Measurements from ENCODE around the gene SEM1. TPM values are rescaled to one million over a fixed set of nuclear protein-coding genes. Genes with fewer than 3 reads are reported as not detected.
"Not testable (repeated sequence)": the region's sequence is repeated elsewhere in the genome, so short reads cannot be mapped to it uniquely, and the experiment has no call there.

The SEM1 gene
- total RNA-seq, 1 experiment from 2014 or later, result 45.8 TPM

- H3K4me1 ChIP-seq (ENCODE audit: low read length), result no peaks in the 10 kb centered on the region
- no peak overlapping the region for H3K9ac ChIP-seq (ENCODE audit: low read length)
- no peaks in the 10 kb centered on the region for H3K9me3 ChIP-seq (ENCODE audit: low read length)
- no peaks in the 10 kb centered on the region; the same call in 1 of the 2 replicates for H3K27me3 ChIP-seq (ENCODE audit: low read length)
- no peak overlapping the region for H3K27ac ChIP-seq (ENCODE audit: low read length)
- no peaks in the 10 kb centered on the region for H3K36me3 ChIP-seq (ENCODE audit: insufficient read depth, low read length)
- H3K79me2 ChIP-seq (ENCODE audit: low read length), result no peaks in the 10 kb centered on the region
- no peaks in the 10 kb centered on the region for H3K9me2 ChIP-seq (replicated peaks; ENCODE audit: insufficient read depth, low read length)
- H2AFZ ChIP-seq (ENCODE audit: low read length), result no peak overlapping the region
- H3K4me3 ChIP-seq (ENCODE audit: low read length), result no peak overlapping the region
- H4K20me1 ChIP-seq (ENCODE audit: insufficient read depth, low read depth, low read length), result no peaks in the 10 kb centered on the region
- no peak overlapping the region for H3K4me2 ChIP-seq (ENCODE audit: low read depth, low read length, poor library complexity, severe bottlenecking)
- no peak for DNase-seq
Observed at GRCh38 chr7:96734343-96734742, 24.7 kb upstream of the SEM1 start.

DNA sequence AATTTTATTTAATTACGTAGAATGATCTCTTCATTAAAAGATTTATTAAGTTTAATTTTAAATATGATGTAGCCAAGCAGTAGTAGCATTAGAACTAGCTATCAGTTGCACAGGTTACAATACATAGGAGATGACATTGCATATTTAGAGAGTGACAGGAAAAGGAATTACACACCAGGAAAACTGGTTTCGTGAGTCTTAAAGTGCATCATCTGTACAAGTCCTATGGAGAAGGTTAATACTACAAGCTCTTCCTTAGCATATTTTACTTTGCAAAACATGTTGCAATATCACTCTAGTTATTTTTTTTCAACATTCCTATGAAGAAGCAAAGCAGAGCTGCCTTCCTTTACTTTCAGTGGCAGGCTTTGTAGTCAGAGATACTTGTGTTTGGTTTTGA, 20.2 kb upstream of the SEM1 start:
- no peaks in the 10 kb centered on the region for H3K9me3 ChIP-seq (ENCODE audit: low read length)
- no peak overlapping the region for H3K4me3 ChIP-seq (ENCODE audit: low read length)
- H3K79me2 ChIP-seq (ENCODE audit: low read length), result no peaks in the 10 kb centered on the region
- H3K27ac ChIP-seq (ENCODE audit: low read length), result no peak overlapping the region
- no peaks in the 10 kb centered on the region for H3K4me1 ChIP-seq (ENCODE audit: low read length)
- H3K9me2 ChIP-seq (replicated peaks; ENCODE audit: insufficient read depth, low read length), result no peaks in the 10 kb centered on the region
- no peaks in the 10 kb centered on the region for H4K20me1 ChIP-seq (ENCODE audit: insufficient read depth, low read depth, low read length)
- no peaks in the 10 kb centered on the region for H3K36me3 ChIP-seq (ENCODE audit: insufficient read depth, low read length)
- no peak for DNase-seq
- H2AFZ ChIP-seq (ENCODE audit: low read length), result no peak overlapping the region
- no peak overlapping the region for H3K4me2 ChIP-seq (ENCODE audit: low read depth, low read length, poor library complexity, severe bottlenecking)
- H3K9ac ChIP-seq (ENCODE audit: low read length), result no peak overlapping the region
- H3K27me3 ChIP-seq (ENCODE audit: low read length), result no peaks in the 10 kb centered on the region; the same call in 1 of the 2 replicates

- DNase-seq, result no peak
- H3K9me3 ChIP-seq (ENCODE audit: low read length), result no peaks in the 10 kb centered on the region
- no peak overlapping the region for H3K4me3 ChIP-seq (ENCODE audit: low read length)
- H3K9ac ChIP-seq (ENCODE audit: low read length), result no peak overlapping the region
- H3K27ac ChIP-seq (ENCODE audit: low read length), result no peak overlapping the region
- no peak overlapping the region for H3K4me2 ChIP-seq (ENCODE audit: low read depth, low read length, poor library complexity, severe bottlenecking)
- no peaks in the 10 kb centered on the region for H3K79me2 ChIP-seq (ENCODE audit: low read length)
- H3K27me3 ChIP-seq (ENCODE audit: low read length), result no peaks in the 10 kb centered on the region
- no peaks in the 10 kb centered on the region for H3K4me1 ChIP-seq (ENCODE audit: low read length)
- no peaks in the 10 kb centered on the region for H4K20me1 ChIP-seq (ENCODE audit: insufficient read depth, low read depth, low read length)
- no peaks in the 10 kb centered on the region for H3K9me2 ChIP-seq (replicated peaks; ENCODE audit: insufficient read depth, low read length)
- no peaks in the 10 kb centered on the region for H3K36me3 ChIP-seq (ENCODE audit: insufficient read depth, low read length)
- no peak overlapping the region for H2AFZ ChIP-seq (ENCODE audit: low read length)
Observed at GRCh38 chr7:96728139-96728538, 18.5 kb upstream of the SEM1 start.

- H3K4me1 ChIP-seq (ENCODE audit: low read length), result no peaks in the 10 kb centered on the region
- no peak overlapping the region for H3K4me2 ChIP-seq (ENCODE audit: low read depth, low read length, poor library complexity, severe bottlenecking)
- H4K20me1 ChIP-seq (ENCODE audit: insufficient read depth, low read depth, low read length), result no peaks in the 10 kb centered on the region
- H3K4me3 ChIP-seq (ENCODE audit: low read length), result no peak overlapping the region
- no peaks in the 10 kb centered on the region for H3K36me3 ChIP-seq (ENCODE audit: insufficient read depth, low read length)
- no peaks in the 10 kb centered on the region for H3K79me2 ChIP-seq (ENCODE audit: low read length)
- no peak overlapping the region for H3K27ac ChIP-seq (ENCODE audit: low read length)
- no peak for DNase-seq
- no peak overlapping the region for H2AFZ ChIP-seq (ENCODE audit: low read length)
- no peaks in the 10 kb centered on the region for H3K9me3 ChIP-seq (ENCODE audit: low read length)
- H3K9ac ChIP-seq (ENCODE audit: low read length), result no peak overlapping the region
- H3K9me2 ChIP-seq (replicated peaks; ENCODE audit: insufficient read depth, low read length), result no peaks in the 10 kb centered on the region
- no peaks in the 10 kb centered on the region for H3K27me3 ChIP-seq (ENCODE audit: low read length)
Observed at GRCh38 chr7:96727534-96728088, 18.0 kb upstream of the SEM1 start.

GRCh38 chr7:96723622-96724021, 14.0 kb upstream of the SEM1 start:
- no peaks in the 10 kb centered on the region for H3K27me3 ChIP-seq (ENCODE audit: low read length)
- H2AFZ ChIP-seq (ENCODE audit: low read length), result no peak overlapping the region
- H3K79me2 ChIP-seq (ENCODE audit: low read length), result no peaks in the 10 kb centered on the region
- no peak overlapping the region for H3K4me3 ChIP-seq (ENCODE audit: low read length)
- H3K36me3 ChIP-seq (ENCODE audit: insufficient read depth, low read length), result no peaks in the 10 kb centered on the region
- DNase-seq, result no peak
- no peak overlapping the region for H3K4me2 ChIP-seq (ENCODE audit: low read depth, low read length, poor library complexity, severe bottlenecking)
- H3K9me3 ChIP-seq (ENCODE audit: low read length), result no peaks in the 10 kb centered on the region
- H3K27ac ChIP-seq (ENCODE audit: low read length), result no peak overlapping the region
- no peak overlapping the region for H3K9ac ChIP-seq (ENCODE audit: low read length)
- H3K9me2 ChIP-seq (replicated peaks; ENCODE audit: insufficient read depth, low read length), result no peaks in the 10 kb centered on the region
- H3K4me1 ChIP-seq (ENCODE audit: low read length), result no peaks in the 10 kb centered on the region
- no peaks in the 10 kb centered on the region for H4K20me1 ChIP-seq (ENCODE audit: insufficient read depth, low read depth, low read length)

GRCh38 chr7:96722928-96723327, 13.3 kb upstream of the SEM1 start:
- not testable (repeated sequence) for H3K36me3 ChIP-seq (ENCODE audit: insufficient read depth, low read length); H3K9me3 ChIP-seq (ENCODE audit: low read length); H3K9ac ChIP-seq (ENCODE audit: low read length); H3K79me2 ChIP-seq (ENCODE audit: low read length); H3K27ac ChIP-seq (ENCODE audit: low read length); H3K9me2 ChIP-seq (replicated peaks; ENCODE audit: insufficient read depth, low read length); H3K4me2 ChIP-seq (ENCODE audit: low read depth, low read length, poor library complexity, severe bottlenecking); H2AFZ ChIP-seq (ENCODE audit: low read length); H3K4me1 ChIP-seq (ENCODE audit: low read length); H3K4me3 ChIP-seq (ENCODE audit: low read length); DNase-seq; H4K20me1 ChIP-seq (ENCODE audit: insufficient read depth, low read depth, low read length); H3K27me3 ChIP-seq (ENCODE audit: low read length)

DNA sequence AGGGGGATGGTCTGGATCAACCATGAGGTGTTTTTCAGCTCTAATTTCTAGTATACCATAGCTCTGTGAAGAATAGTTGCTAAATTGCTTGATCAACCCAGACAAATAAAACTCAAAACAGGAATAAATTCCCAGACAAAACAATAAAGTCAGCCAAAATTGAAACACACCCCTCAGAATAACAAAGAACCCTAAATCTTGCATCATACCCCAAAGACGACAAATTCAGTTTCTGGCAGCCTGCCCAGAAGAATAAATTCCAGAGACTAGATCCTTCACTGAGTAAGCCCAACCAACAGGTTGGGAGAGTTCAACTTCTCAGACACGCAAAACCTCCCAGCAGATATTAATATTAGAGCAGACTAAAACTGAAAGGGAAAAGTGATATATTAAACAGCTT, 11.2 kb upstream of the SEM1 start:
- Histone ChIP-seq H4K20me1 (ENCODE audit: insufficient read depth, low read depth, low read length) (no peaks in the 10 kb centered on the region), H3K36me3 (ENCODE audit: insufficient read depth, low read length) (no peaks in the 10 kb centered on the region), H3K4me3 (ENCODE audit: low read length) (no peak overlapping the region), H3K4me1 (ENCODE audit: low read length) (no peaks in the 10 kb centered on the region), H3K27me3 (ENCODE audit: low read length) (no peaks in the 10 kb centered on the region), H3K9me3 (ENCODE audit: low read length) (no peaks in the 10 kb centered on the region), H3K79me2 (ENCODE audit: low read length) (no peaks in the 10 kb centered on the region), H2AFZ (ENCODE audit: low read length) (no peak overlapping the region), H3K4me2 (ENCODE audit: low read depth, low read length, poor library complexity, severe bottlenecking) (no peak overlapping the region), H3K9ac (ENCODE audit: low read length) (no peak overlapping the region), H3K9me2 (replicated peaks; ENCODE audit: insufficient read depth, low read length) (no peaks in the 10 kb centered on the region), H3K27ac (ENCODE audit: low read length) (no peak overlapping the region)
- DNase-seq, result no peak

- no peaks in the 10 kb centered on the region for H3K9me2 ChIP-seq (replicated peaks; ENCODE audit: insufficient read depth, low read length)
- no peak overlapping the region for H3K4me2 ChIP-seq (ENCODE audit: low read depth, low read length, poor library complexity, severe bottlenecking)
- H3K9ac ChIP-seq (ENCODE audit: low read length), result no peak overlapping the region
- H2AFZ ChIP-seq (ENCODE audit: low read length), result no peak overlapping the region
- no peaks in the 10 kb centered on the region for H4K20me1 ChIP-seq (ENCODE audit: insufficient read depth, low read depth, low read length)
- no peak overlapping the region for H3K4me3 ChIP-seq (ENCODE audit: low read length)
- H3K27ac ChIP-seq (ENCODE audit: low read length), result no peak overlapping the region
- no peaks in the 10 kb centered on the region for H3K27me3 ChIP-seq (ENCODE audit: low read length)
- no peak for DNase-seq
- H3K9me3 ChIP-seq (ENCODE audit: low read length), result no peaks in the 10 kb centered on the region
- no peaks in the 10 kb centered on the region for H3K36me3 ChIP-seq (ENCODE audit: insufficient read depth, low read length)
- no peaks in the 10 kb centered on the region for H3K4me1 ChIP-seq (ENCODE audit: low read length)
- no peaks in the 10 kb centered on the region for H3K79me2 ChIP-seq (ENCODE audit: low read length)
Observed at GRCh38 chr7:96719164-96719563, 9.5 kb upstream of the SEM1 start.

All from Karpas-422 (cell line).